ENCODE results near the gene TMEM119.

TMEM119 gene

GRCh38 chr12:108583991-108584390 is 13.9 kb downstream of the TMEM119 start:
- TF ChIP-seq, protein P1, sequence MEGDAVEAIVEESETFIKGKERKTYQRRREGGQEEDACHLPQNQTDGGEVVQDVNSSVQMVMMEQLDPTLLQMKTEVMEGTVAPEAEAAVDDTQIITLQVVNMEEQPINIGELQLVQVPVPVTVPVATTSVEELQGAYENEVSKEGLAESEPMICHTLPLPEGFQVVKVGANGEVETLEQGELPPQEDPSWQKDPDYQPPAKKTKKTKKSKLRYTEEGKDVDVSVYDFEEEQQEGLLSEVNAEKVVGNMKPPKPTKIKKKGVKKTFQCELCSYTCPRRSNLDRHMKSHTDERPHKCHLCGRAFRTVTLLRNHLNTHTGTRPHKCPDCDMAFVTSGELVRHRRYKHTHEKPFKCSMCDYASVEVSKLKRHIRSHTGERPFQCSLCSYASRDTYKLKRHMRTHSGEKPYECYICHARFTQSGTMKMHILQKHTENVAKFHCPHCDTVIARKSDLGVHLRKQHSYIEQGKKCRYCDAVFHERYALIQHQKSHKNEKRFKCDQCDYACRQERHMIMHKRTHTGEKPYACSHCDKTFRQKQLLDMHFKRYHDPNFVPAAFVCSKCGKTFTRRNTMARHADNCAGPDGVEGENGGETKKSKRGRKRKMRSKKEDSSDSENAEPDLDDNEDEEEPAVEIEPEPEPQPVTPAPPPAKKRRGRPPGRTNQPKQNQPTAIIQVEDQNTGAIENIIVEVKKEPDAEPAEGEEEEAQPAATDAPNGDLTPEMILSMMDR (IDR thresholded peaks at IDR 0.05; ENCODE audit: extremely low read depth, insufficient read depth, missing control alignments) = no peak
- in situ Hi-C loops (cut with MboI; ENCODE audit: low pct_unique_long_range_greater_than_20kb, low sequenced_read_pairs, unreplicated experiment) = no loop called here
- no peak for DNase-seq (ENCODE audit: low spot score)

DNA sequence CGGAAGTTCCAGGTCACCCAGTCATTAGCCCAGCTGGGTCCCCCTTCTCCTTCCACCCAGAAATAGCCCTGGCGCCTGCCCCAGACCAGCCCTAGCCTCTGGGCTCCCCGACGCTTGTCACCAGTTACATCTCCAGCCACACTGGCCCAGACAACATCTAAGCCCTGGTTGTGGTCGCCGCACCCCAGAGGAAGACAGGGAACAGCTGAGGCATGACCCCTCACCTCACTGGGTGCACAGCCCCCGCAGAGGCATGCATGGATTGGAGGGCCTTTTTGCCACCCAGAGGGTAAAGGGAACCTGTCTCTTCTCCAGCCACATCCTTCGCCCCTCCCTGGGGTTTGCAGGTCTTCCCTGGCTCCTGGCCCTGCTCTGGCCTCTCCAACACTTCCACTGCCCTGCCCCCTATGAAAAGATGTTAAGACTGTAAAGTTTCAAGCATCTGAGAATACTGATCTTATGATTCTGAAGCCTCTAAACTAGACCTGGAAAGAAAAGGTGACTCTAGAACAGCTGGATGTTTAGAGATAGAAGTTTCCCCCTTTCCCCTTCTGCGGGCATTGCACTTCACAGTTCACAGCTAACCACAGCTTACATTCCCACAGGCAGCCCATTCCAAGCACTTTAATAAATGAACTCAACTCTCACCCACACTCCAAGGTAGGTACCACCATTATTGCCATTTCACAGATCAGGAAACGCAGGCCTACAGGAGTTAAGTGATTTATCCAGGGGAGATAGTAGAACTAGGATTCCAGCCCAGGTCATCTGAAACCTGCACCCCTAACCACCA is 14.7 kb downstream of the TMEM119 start:
- in situ Hi-C loops (cut with MboI; ENCODE audit: low pct_unique_long_range_greater_than_20kb, low sequenced_read_pairs, unreplicated experiment) = no loop called here
- DNase-seq (ENCODE audit: low spot score) = no peak
- TF ChIP-seq, protein P1 (IDR thresholded peaks at IDR 0.05; ENCODE audit: extremely low read depth, insufficient read depth, missing control alignments) = no peak

DNA sequence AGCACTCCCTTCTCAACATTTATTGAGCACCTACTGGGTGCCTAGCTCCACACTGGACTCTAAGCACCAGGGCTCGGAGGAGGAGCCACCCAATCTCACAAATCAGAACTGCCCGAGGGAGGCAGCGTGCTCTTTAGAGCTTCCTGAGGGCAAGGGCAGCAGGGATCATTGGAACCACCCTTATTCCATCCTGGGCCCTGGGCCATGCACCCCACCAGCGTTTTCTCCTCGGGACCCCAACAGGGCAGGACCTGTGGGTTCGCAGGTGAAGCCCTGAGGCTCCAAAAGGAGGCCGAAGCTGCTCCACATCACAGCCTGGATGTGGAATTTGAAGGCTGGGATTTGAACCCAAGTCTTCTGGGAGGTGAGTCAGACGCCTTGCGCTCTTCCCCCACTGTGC is 15.4 kb downstream of the TMEM119 start:
- DNase-seq (ENCODE audit: low spot score) = no peak
- in situ Hi-C loops (cut with MboI; ENCODE audit: low pct_unique_long_range_greater_than_20kb, low sequenced_read_pairs, unreplicated experiment) = no loop called here
- TF ChIP-seq, protein P1 (IDR thresholded peaks at IDR 0.05; ENCODE audit: extremely low read depth, insufficient read depth, missing control alignments) = no peak

DNA sequence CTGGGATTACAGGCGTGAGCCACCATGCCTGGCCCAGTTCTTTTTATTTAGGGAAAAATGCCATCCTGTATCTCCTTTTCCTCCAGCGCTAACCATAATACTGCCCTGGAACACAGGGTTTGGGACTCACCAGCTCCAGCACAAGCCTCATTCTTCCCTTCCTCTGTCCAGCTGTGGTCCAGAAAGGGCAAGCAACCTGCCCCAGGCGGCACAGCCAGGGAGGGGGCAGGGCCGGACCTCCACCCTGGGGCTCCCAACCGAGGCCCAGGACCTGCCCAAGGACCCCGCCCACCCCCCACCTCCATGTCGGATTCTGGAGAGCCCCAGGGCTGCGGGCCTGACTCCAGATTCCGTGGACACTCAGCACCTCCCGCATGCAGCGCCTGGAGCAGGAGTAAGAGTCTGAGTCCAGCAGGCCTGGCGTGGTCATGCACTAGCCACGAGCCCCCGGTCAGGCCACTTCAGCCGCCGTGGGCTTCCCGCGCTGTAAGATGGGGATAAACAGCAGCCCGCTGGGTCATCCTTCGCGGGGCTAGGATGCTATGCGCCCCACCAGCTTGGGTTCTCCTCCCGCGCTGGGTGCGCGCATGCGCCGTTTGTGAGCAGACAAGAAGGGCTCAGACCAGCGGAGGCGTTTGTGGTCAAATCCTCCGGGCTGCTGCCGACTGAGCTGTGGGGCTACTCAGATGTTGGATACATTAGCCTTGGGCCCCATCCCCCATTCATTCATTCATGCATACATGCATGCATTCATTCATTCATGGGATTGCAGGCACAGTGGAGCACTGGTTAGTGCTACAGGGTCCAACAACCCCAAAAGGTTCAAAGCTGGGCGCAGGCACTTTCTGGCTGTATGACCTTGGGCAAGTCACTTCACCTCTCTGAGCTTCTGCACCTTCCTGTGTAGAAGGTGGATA is 16.3 kb downstream of the TMEM119 start:
- TF ChIP-seq, protein P1 (IDR thresholded peaks at IDR 0.05; ENCODE audit: extremely low read depth, insufficient read depth, missing control alignments) = no peak
- in situ Hi-C loops (cut with MboI; ENCODE audit: low pct_unique_long_range_greater_than_20kb, low sequenced_read_pairs, unreplicated experiment) = no loop called here
- DNase-seq (ENCODE audit: low spot score) = no peak

DNA sequence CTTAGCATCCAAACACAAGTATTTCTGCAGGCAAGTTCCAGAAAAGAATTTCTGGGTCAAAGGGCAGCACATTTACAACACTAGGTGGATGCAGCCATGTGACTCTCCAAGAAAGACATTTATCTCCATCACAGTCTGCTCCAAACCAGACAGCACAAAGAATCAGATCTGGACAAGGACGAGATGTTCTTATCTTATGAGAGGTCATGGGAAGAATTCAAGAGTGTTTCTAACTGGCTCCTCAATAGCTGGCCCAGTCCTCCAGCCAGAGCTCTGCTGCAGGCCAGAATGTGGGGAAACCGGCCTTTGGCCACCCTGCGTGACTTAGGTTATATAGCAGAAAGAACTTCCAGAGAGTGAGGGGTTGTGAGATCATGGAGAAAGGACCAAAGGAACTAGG is 17.4 kb downstream of the TMEM119 start:
- TF ChIP-seq, protein P1 (IDR thresholded peaks at IDR 0.05; ENCODE audit: extremely low read depth, insufficient read depth, missing control alignments) = no peak
- in situ Hi-C loops (cut with MboI; ENCODE audit: low pct_unique_long_range_greater_than_20kb, low sequenced_read_pairs, unreplicated experiment) = no loop called here
- no peak for DNase-seq (ENCODE audit: low spot score)

DNA sequence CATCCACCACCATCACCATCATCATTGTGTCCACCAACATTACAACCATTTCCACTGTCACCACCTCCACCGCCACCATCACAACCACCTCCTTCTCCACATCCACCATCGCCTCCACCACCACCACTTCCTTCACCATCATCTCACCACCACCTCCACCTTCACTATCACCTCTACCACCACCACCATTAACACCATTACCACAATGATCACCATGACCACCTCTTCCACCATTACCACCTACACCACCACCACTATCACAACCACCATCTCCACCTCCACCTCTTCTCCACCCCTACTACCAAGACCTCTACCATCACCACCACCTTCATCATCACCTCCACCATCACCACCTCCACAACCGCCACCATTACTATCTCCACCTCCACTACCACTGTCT is 19.1 kb downstream of the TMEM119 start:
- TF ChIP-seq, protein P1 (IDR thresholded peaks at IDR 0.05; ENCODE audit: extremely low read depth, insufficient read depth, missing control alignments) = no peak
- no peak for DNase-seq (ENCODE audit: low spot score)
- in situ Hi-C loops (cut with MboI; ENCODE audit: low pct_unique_long_range_greater_than_20kb, low sequenced_read_pairs, unreplicated experiment) = no loop called here

Data from GM13977 (cell line).